KMS-11 (cell line): ENCODE results near the gene FOXM1.

ENCODE experiments used
- H2AFZ ChIP-seq: fragments of 200-600 bp; sonication (generic); 2 replicates; pipeline ENCODE4 v1.6.1; 2016; ENCODE audit warnings: antibody characterized with exemption, mixed run types, low read depth
- H3K27ac ChIP-seq: fragments of 200-600 bp; sonication (generic); 2 replicates; pipeline ENCODE4 v1.6.1; 2016; ENCODE audit warnings: mild to moderate bottlenecking, mixed run types
- H3K27me3 ChIP-seq: fragments of 200-600 bp; sonication (generic); 2 replicates; pipeline ENCODE4 v1.6.1; 2017; ENCODE audit warnings: mild to moderate bottlenecking, low read depth, mixed run types, moderate library complexity; ENCODE audit not compliant: insufficient read depth
- H3K36me3 ChIP-seq: fragments of 200-600 bp; sonication (generic); 2 replicates; pipeline ENCODE4 v1.6.1; 2017; ENCODE audit warnings: mild to moderate bottlenecking, mixed run types; ENCODE audit not compliant: insufficient read depth
- H3K4me1 ChIP-seq: fragments of 200-600 bp; sonication (generic); 2 replicates; pipeline ENCODE4 v1.6.1; 2016; ENCODE audit warnings: mild to moderate bottlenecking, low read depth, mixed run types; ENCODE audit not compliant: poor library complexity, severe bottlenecking
- H3K4me2 ChIP-seq: fragments of 200-600 bp; sonication (generic); 2 replicates; pipeline ENCODE4 v1.7.0; 2016; ENCODE audit warnings: mild to moderate bottlenecking, mixed run types
- H3K4me3 ChIP-seq: fragments of 200-600 bp; sonication (generic); IDR thresholded peaks from 2 replicates; pipeline ENCODE4 v1.6.1; 2017; ENCODE audit warnings: low read depth, low read length, mixed read lengths; ENCODE audit not compliant: insufficient read depth
- H3K79me2 ChIP-seq: fragments of 200-600 bp; sonication (generic); 2 replicates; pipeline ENCODE4 v1.6.1; 2016; ENCODE audit warnings: low read depth, mixed run types; ENCODE audit not compliant: insufficient read depth
- H3K9ac ChIP-seq: fragments of 200-600 bp; sonication (generic); 2 replicates; pipeline ENCODE4 v1.6.1; 2016; ENCODE audit warnings: mild to moderate bottlenecking, mixed run types
- H4K20me1 ChIP-seq: fragments of 200-600 bp; sonication (generic); 2 replicates; pipeline ENCODE4 v1.6.1; 2016; ENCODE audit warnings: mild to moderate bottlenecking, mixed run types; ENCODE audit not compliant: insufficient read depth
- TF ChIP-seq, protein P1 (sequence below): fragments of 200-600 bp; sonication (generic); conservative IDR thresholded peaks from 2 replicates; pipeline ENCODE4 v1.6.1; 2017; ENCODE audit warnings: low read depth, mild to moderate bottlenecking, antibody characterized with exemption, low read length, moderate library complexity, mixed read lengths

Gene FOXM1

DNA sequence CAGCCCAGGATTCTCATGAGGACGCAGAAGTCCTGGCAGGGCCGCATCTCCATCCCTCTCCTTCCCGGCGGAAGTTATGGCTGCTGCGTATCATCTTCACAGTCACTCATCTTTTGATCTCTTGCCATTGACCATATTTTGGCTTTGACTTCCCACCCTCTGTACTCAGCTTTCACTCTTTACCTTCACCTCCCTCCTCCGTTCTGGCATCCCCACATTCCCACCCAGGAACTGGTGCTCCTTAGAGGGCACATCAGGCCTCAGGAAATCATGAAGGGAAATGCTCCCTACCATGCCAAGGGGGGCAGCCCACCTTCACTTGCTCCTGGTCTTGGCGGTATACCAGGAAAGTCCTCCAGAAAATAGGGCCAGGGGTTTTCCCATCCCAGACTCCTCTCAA, 21.4 kb downstream of the FOXM1 start:
- Histone ChIP-seq H3K4me3 (no peak overlapping the region), H3K4me2 (no peak overlapping the region)

DNA sequence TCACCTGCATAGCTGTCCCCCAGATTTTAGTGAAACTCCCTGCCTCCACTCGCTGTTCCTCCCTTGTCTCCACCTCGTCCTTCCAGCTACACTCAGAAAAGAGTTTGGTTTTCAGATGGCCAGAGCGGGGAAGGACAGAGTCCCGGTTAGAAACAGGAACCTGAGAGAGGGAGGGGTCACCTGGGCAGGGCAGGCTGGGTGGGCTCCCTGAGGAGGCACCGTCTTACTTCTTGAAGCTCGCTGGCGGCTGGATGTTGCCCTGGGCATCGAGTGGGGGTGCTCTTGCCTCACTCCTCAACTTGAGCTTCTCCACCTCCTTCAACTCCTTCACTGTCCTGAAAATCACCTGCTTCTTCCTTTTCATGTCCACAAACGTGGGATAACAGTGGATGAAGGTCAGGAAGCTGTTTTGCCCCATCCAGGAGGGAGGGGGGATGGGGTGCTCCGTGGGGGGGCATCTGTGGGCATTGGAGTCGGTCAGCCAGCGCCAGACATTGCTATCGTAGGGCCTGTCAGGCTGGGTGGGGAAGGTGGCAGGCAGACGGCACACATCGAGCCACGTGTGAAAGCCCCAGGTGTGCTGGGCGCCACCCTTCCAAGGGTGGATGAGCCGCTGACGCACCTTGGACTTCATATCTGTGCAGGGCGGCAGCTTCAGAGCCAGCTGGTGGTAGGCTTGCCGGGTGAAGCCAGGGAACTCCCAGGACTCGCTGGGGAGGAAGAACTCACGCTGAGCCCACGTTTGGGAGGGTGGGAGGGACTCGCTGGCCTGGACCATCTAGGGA, 22.1 kb downstream of the FOXM1 start:
- TF ChIP-seq, protein P1, sequence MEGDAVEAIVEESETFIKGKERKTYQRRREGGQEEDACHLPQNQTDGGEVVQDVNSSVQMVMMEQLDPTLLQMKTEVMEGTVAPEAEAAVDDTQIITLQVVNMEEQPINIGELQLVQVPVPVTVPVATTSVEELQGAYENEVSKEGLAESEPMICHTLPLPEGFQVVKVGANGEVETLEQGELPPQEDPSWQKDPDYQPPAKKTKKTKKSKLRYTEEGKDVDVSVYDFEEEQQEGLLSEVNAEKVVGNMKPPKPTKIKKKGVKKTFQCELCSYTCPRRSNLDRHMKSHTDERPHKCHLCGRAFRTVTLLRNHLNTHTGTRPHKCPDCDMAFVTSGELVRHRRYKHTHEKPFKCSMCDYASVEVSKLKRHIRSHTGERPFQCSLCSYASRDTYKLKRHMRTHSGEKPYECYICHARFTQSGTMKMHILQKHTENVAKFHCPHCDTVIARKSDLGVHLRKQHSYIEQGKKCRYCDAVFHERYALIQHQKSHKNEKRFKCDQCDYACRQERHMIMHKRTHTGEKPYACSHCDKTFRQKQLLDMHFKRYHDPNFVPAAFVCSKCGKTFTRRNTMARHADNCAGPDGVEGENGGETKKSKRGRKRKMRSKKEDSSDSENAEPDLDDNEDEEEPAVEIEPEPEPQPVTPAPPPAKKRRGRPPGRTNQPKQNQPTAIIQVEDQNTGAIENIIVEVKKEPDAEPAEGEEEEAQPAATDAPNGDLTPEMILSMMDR = no peak
- H3K79me2 ChIP-seq = no peaks in the 10 kb centered on the region

More for the DNA sequence above, 21.4 kb downstream of the FOXM1 start:
- H3K4me1 ChIP-seq = no peaks in the 10 kb centered on the region
- TF ChIP-seq, protein P1 = no peak
- no peaks in the 10 kb centered on the region for H4K20me1 ChIP-seq
- H3K27me3 ChIP-seq = no peaks in the 10 kb centered on the region
- no peaks in the 10 kb centered on the region for H3K79me2 ChIP-seq
- H2AFZ ChIP-seq = no peak overlapping the region
- no peak overlapping the region for H3K9ac ChIP-seq
- no peaks in the 10 kb centered on the region; the same call in 1 of the 2 replicates for H3K36me3 ChIP-seq
- no peak overlapping the region for H3K27ac ChIP-seq

DNA sequence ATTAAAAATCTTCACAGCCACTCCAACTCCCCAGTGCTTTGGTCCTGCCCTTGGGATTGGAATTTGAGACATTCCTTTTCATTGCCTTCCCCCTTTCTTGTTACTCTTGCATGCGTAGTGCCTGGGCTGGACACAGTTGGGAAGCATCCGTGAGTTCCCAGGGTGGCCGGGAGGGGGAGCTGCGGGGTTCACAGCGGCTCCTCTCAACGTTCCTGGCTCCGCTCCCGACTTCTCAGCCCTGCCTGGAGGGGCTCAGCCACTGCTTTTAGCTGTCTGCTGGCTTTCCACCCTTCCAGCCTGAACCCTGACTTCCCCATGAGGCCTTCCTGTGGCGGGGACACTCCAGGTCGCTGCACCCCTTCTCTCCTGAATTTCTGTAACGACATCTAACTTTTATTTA, 23.3 kb downstream of the FOXM1 start:
- TF ChIP-seq, protein P1 = 0 out of 2 replicates have a peak, but pooled peaks have one; percentile 11
- Histone ChIP-seq H3K4me2 (no peak overlapping the region), H3K27ac (no peak overlapping the region), H3K4me1 (no peaks in the 10 kb centered on the region), H3K9ac (no peak overlapping the region), H3K36me3 (no peaks in the 10 kb centered on the region), H3K4me3 (no peak overlapping the region), H3K27me3 (no peaks in the 10 kb centered on the region), H4K20me1 (no peaks in the 10 kb centered on the region), H2AFZ (no peak overlapping the region), H3K79me2 (no peaks in the 10 kb centered on the region)

More for the DNA sequence above, 22.1 kb downstream of the FOXM1 start:
- Histone ChIP-seq H2AFZ (no peak overlapping the region), H3K4me1 (no peaks in the 10 kb centered on the region), H3K36me3 (no peaks in the 10 kb centered on the region; the same call in 1 of the 2 replicates), H4K20me1 (no peaks in the 10 kb centered on the region), H3K9ac (no peak overlapping the region), H3K4me2 (no peak overlapping the region), H3K27ac (no peak overlapping the region), H3K4me3 (no peak overlapping the region), H3K27me3 (no peaks in the 10 kb centered on the region)

DNA sequence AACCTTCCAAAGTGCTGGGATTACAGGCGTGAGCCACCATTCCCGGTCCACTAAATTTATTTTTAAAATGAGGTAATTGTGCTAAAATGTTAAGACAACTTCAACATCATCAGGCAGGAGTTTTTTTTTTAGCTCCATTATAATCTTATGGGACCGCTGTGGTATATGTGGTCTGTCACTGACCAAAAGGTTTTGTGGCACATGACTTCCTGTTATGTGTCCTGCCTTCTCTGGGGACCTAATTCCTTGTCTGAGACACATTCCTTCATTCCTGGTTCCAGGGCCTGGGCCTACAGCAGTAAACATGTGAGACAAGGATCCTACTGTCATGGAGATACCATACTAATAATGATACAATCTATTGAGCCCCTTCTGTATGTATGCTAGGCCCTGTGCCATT, 25.0 kb downstream of the FOXM1 start:
- Histone ChIP-seq H3K4me3 (no peak overlapping the region), H2AFZ (no peak overlapping the region), H3K4me1 (no peaks in the 10 kb centered on the region), H3K9ac (no peak overlapping the region), H3K36me3 (no peaks in the 10 kb centered on the region), H3K4me2 (no peak overlapping the region), H3K79me2 (no peaks in the 10 kb centered on the region), H4K20me1 (no peaks in the 10 kb centered on the region), H3K27ac (no peak overlapping the region), H3K27me3 (no peaks in the 10 kb centered on the region)
- TF ChIP-seq, protein P1 = no peak
